T-helper 1 cell treated with Interleukin-12 subunit alpha and Interleukin-12 subunit beta and Interleukin-4 antibody, amounts not matched to agents 30 μg/mL and 1 μg/mL, for 36 hours (primary cell): ENCODE data around the gene ZNF296.

Experiments used
- H3K27ac Mint-ChIP-seq: one replicate; pipeline ENCODE4 v1.8.0; 2021; ENCODE audit warnings: mild to moderate bottlenecking, mixed read lengths
- H3K27me3 Mint-ChIP-seq: one replicate; pipeline ENCODE4 v1.8.0; 2021; ENCODE audit warnings: low read depth, mixed read lengths
- H3K36me3 Mint-ChIP-seq: one replicate; pipeline ENCODE4 v1.8.0; 2021; ENCODE audit warnings: low read depth, mixed read lengths
- H3K4me1 Mint-ChIP-seq: one replicate; pipeline ENCODE4 v1.8.0; 2021; ENCODE audit warnings: low read depth, mixed read lengths
- H3K4me3 Mint-ChIP-seq: one replicate; pipeline ENCODE4 v1.8.0; 2021; ENCODE audit warnings: mild to moderate bottlenecking, moderate library complexity, mixed read lengths
- H3K9me3 Mint-ChIP-seq: one replicate; pipeline ENCODE4 v1.8.0; 2021; ENCODE audit warnings: mixed read lengths

Gene ZNF296

DNA sequence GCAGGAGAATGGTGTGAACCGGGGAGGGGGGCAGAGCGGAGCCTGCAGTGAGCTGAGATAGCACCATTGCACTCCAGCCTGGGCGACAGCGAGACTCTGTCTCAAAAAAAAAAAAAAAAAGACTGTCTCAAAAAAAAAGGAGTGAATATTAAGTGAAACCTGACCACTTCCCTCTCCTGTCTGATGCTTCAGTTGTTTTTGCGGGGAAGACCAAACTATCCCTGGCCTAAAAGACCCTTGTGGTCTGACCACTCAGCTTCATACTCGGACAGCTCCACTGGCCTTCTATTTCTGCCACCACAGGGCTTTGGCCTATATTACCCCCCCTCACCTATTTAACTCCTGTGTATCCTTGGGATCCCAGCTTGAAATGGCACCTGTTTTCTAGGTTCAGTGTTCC is 35.2 kb downstream of the ZNF296 start:
- Mint-ChIP-seq H3K4me3 (peak overlapping the region; percentile 36), H3K27me3 (no peaks in the 10 kb centered on the region), H3K4me1 (peaks cover 37% of the 10 kb centered on the region), H3K27ac (peak overlapping the region; percentile 47), H3K9me3 (no peaks in the 10 kb centered on the region), H3K36me3 (peaks cover 36% of the 10 kb centered on the region)

DNA sequence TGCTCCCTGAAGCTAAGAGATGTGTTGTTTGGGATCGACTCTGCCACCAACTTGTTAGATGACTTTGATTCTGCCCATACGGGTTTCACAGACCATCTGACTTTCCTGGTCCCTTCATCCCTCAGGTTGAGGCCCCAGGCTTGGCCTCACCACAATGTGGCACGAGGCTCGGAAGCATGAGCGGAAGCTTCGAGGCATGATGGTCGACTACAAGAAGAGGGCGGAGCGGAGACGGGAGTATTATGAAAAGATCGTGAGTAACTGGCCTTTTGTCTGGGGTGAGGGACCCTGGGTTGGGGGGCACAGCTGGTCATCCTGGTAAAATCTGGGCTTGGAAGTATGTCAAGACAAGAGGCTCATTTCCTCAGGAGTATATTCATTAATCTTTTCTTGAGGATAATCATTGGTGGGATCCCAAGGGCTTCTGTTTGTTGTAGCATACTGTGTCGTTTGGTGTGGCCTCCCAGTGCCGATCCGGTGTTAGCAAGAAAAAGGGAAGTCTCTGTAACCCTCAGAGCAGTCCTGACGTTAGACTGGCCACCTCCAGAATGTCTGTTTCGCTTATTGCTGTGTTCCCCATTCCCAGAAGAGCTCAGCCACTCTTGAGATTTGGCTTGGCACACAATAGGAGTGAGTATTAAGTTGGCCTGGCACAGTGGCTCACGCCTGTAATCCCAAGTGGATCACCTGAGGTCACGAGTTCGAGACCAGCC is 36.1 kb downstream of the ZNF296 start:
- H3K9me3 Mint-ChIP-seq = no peaks in the 10 kb centered on the region
- no peaks in the 10 kb centered on the region for H3K27me3 Mint-ChIP-seq
- peaks cover 31% of the 10 kb centered on the region for H3K4me1 Mint-ChIP-seq
- peak overlapping the region; percentile 99 for H3K27ac Mint-ChIP-seq
- H3K36me3 Mint-ChIP-seq = peaks cover 32% of the 10 kb centered on the region
- H3K4me3 Mint-ChIP-seq = peak overlapping the region; percentile 99

DNA sequence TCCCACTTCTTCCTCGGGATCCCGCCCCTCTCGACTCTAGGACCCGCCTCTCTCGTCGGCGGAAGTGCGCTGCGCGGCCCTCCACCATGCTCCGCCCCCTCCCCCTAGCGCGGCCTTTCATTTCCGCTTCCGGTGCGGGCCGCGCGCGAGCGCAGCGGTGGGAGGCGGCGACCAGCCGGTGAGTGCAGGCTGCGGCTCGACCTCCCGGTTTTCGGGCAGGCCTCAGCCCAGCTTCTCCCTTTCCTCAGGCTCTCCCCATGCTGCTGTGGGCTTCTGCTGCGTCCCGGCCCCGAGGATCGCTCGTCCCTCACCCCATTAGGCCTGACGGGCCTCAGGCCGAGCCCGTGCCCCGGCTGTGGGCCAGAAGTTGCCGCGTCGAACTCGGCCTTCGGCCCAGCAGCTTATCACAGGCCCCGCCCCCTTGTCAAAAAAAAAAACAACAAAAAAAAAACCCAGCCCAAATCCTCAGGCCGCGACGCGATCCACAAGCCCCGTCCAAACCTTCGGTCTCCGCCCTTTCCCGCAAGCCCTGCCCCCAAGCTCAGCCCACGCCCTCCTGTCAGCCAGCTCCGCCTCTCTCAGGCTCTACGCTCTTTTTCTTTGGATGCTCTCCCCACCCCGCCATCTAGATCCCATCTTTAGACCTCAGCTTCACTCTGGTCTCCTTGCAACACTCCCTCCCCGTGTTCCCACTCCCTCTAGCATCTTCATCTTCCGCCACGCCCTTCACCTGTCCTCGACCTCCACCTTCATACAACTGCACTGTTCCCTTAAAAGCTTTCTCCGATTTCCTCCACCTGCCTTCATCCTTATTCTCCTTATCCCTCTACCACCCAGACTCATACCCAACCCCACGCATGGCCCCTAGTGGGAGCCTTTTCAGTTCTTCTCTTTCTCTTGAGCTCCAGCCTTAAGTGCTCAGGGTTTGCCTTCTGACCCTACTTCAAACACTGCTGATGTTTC is 37.1 kb downstream of the ZNF296 start, which contains the start of gene CLASRP:
CLASRP (plus strand) TSS at position 115 of the 963 bp plus-strand sequence. CDS start 1,168 bp downstream, outside the sequence.
- peak within 1 kb of the TSS; percentile 99 for H3K27ac Mint-ChIP-seq
- peaks cover 37% of the 10 kb centered on the region for H3K36me3 Mint-ChIP-seq
- no peaks in the 10 kb centered on the region for H3K27me3 Mint-ChIP-seq
- no peaks in the 10 kb centered on the region for H3K9me3 Mint-ChIP-seq
- peaks cover 28% of the 10 kb centered on the region for H3K4me1 Mint-ChIP-seq
- peak within 1 kb of the TSS; percentile 99 for H3K4me3 Mint-ChIP-seq

DNA sequence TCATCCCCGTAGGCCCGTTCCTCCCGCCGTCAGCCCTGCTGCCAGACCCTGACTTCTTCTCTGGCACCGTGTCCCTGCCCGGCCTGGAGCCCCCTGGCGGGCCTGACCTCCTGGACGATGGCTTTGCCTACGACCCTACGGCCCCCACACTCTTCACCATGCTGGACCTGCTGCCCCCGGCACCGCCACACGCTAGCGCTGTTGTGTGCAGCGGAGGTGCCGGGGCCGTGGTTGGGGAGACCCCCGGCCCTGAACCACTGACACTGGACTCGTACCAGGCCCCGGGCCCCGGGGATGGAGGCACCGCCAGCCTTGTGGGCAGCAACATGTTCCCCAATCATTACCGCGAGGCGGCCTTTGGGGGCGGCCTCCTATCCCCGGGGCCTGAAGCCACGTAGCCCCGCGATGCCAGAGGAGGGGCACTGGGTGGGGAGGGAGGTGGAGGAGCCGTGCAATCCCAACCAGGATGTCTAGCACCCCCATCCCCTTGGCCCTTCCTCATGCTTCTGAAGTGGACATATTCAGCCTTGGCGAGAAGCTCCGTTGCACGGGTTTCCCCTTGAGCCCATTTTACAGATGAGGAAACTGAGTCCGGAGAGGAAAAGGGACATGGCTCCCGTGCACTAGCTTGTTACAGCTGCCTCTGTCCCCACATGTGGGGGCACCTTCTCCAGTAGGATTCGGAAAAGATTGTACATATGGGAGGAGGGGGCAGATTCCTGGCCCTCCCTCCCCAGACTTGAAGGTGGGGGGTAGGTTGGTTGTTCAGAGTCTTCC is 38.7 kb downstream of the ZNF296 start:
- peaks cover 43% of the 10 kb centered on the region for H3K36me3 Mint-ChIP-seq
- H3K4me3 Mint-ChIP-seq = peak overlapping the region; percentile 63
- no peak overlapping the region for H3K27ac Mint-ChIP-seq
- H3K27me3 Mint-ChIP-seq = no peaks in the 10 kb centered on the region
- no peaks in the 10 kb centered on the region for H3K9me3 Mint-ChIP-seq
- peaks cover 28% of the 10 kb centered on the region for H3K4me1 Mint-ChIP-seq

DNA sequence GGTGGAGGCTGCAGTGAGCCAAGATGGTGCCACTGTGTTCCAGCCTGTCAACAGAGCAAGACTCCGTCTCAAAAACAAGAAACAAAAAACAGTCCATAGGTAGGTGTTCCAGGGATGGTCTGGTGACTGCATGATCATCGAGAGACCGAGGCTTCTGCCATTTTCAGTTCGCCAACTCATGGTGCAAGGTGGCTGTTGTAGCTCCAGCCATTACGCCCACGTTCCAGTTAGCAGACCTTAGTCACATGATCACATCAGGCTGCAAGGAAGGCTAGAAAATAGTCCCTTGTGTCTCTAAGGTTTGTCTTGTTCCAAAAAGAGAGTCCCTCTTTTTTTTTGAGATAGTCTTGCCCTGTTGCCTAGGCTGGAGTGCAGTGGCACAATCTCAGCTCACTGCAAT is 40.5 kb downstream of the ZNF296 start:
- Mint-ChIP-seq H3K4me1 (peaks cover 18% of the 10 kb centered on the region), H3K9me3 (no peaks in the 10 kb centered on the region), H3K27ac (no peak overlapping the region), H3K4me3 (no peak overlapping the region), H3K36me3 (peaks cover 44% of the 10 kb centered on the region), H3K27me3 (no peaks in the 10 kb centered on the region)

DNA sequence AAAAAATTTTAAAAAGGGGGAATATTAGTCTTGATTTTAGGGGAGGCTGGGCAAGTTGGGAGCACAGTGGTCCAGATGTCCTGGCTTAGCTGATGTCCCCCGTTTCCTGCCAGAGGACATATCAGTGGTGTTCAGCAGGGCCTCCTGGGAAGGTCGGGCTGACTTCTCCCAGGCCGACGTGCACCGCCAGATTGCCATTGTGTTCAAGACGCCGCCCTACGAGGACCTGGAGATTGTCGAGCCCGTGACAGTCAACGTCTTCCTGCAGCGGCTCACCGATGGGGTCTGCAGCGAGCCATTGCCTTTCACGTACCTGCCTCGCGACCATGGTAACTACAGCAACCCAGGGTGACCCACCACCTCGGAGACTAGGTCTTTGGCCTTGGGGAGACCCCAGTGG is 43.9 kb downstream of the ZNF296 start:
- Mint-ChIP-seq H3K27me3 (no peaks in the 10 kb centered on the region), H3K4me1 (no peaks in the 10 kb centered on the region), H3K36me3 (peaks cover 45% of the 10 kb centered on the region), H3K27ac (no peak overlapping the region), H3K9me3 (no peaks in the 10 kb centered on the region), H3K4me3 (no peak overlapping the region)

DNA sequence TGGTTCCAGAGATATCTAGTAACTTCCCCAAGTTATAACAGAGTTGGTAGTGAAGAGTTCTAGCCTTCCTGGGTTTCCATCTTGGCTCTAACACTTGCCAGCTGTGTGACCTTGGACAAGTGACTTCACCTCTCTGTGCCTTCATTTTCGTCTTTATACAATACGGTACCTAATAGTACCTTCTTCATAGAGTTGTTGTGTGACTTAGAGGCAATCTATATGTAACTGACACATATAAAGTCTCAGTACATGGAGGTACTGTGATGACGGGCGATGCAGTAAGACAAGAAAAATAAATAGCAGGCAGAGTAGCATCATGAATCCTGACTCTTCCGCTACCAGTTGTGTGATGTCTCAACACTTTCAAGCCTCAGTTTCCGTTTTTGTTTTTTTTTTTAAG is 45.5 kb downstream of the ZNF296 start:
- Mint-ChIP-seq H3K4me3 (no peak overlapping the region), H3K4me1 (no peaks in the 10 kb centered on the region), H3K36me3 (peaks cover 50% of the 10 kb centered on the region), H3K9me3 (no peaks in the 10 kb centered on the region), H3K27ac (no peak overlapping the region), H3K27me3 (no peaks in the 10 kb centered on the region)

DNA sequence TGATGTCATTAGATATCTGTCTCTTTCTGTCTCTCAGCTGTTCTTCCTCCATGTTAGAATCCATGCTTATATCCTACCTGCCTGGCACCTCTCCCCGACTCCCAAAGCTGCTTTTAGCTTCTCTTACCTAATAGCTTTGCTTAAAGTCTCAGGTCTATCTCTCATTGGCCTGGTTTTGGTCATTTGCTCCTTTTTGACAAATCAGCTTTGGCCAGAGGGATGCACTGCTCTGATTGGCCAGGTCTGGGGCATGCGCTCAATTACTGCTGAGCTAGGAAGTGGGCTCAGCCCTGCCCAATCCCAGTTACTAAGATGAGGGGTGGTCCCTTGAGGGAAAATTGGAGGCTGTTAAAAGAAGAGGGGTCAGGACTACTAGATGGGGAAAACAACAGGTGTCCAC is 48.9 kb downstream of the ZNF296 start:
- peaks cover 39% of the 10 kb centered on the region for H3K36me3 Mint-ChIP-seq
- no peaks in the 10 kb centered on the region for H3K4me1 Mint-ChIP-seq
- no peak overlapping the region for H3K4me3 Mint-ChIP-seq
- H3K9me3 Mint-ChIP-seq = no peaks in the 10 kb centered on the region
- H3K27ac Mint-ChIP-seq = no peak overlapping the region
- H3K27me3 Mint-ChIP-seq = no peaks in the 10 kb centered on the region

DNA sequence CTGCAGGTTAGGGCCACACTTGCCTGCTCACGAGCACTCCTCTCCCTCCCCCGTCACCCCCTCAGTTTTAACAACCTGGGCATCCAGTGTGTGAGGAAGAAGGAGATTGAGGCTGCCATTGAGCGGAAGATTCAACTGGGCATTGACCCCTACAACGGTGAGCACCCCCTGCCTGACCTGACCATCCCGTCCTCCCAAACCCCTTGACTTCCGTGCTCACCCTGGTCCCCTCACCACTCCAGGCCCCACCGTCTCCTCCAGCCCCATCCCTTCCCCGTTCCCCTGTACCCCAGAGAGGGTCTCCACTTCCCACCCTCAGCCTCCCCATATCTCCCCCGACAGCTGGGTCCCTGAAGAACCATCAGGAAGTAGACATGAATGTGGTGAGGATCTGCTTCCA is 51.0 kb downstream of the ZNF296 start:
- H3K4me1 Mint-ChIP-seq = no peaks in the 10 kb centered on the region
- no peak overlapping the region for H3K4me3 Mint-ChIP-seq
- H3K27ac Mint-ChIP-seq = no peak overlapping the region
- peaks cover 26% of the 10 kb centered on the region for H3K36me3 Mint-ChIP-seq
- H3K9me3 Mint-ChIP-seq = no peaks in the 10 kb centered on the region
- H3K27me3 Mint-ChIP-seq = no peaks in the 10 kb centered on the region

DNA sequence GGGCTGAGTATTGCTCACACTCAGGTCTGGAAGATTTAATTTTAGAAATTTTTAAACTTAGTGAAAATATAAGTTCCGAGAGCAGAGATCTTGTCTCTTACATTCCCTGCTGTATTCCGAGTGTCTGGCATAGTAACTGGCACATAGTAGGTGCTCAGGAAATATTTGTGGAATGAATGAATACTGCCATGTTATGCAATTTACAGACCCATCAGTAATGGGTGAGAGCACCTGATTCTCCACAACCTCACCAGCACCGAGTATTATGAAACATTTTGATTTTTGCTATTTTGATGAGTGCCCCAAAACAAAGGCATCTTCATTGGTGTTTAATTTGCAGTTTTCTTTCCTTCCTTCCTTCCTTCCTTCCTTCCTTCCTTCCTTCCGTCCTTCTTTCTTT is 53.2 kb downstream of the ZNF296 start:
- Mint-ChIP-seq H3K9me3 (no peaks in the 10 kb centered on the region), H3K27ac (no peak overlapping the region), H3K4me1 (no peaks in the 10 kb centered on the region), H3K36me3 (peaks cover 27% of the 10 kb centered on the region), H3K27me3 (no peaks in the 10 kb centered on the region), H3K4me3 (no peak overlapping the region)

DNA sequence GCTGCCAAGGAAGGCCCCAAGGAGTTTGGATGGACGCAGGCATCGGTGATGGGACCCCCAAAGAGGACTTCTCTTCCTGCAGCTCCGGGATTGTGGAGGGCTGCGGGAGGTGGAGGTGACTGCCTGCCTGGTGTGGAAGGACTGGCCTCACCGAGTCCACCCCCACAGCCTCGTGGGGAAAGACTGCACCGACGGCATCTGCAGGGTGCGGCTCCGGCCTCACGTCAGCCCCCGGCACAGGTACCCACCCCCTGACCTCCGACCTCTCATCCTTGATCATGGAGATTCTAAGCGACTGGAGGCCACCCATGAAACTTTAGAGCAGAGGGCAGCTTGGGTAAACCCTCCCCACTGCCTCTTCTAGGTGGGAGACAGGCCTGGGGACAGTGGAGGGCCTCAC is 54.3 kb downstream of the ZNF296 start:
- H3K27me3 Mint-ChIP-seq = no peaks in the 10 kb centered on the region
- H3K4me3 Mint-ChIP-seq = no peak overlapping the region
- no peaks in the 10 kb centered on the region for H3K9me3 Mint-ChIP-seq
- H3K4me1 Mint-ChIP-seq = no peaks in the 10 kb centered on the region
- H3K27ac Mint-ChIP-seq = no peak overlapping the region
- H3K36me3 Mint-ChIP-seq = peaks cover 24% of the 10 kb centered on the region
